GM21515 (cell line): Measurements from ENCODE around the gene TRIM16.
"Not testable (repeated sequence)": the region's sequence is repeated elsewhere in the genome, so short reads cannot be mapped to it uniquely, and the experiment has no call there.

Experiments used
- ATAC-seq: cut with Tn5 transposase; IDR thresholded peaks from one replicate; pipeline ENCODE4 v1.9.1; 2021; ENCODE audit not compliant: unreplicated experiment

TRIM16 gene

GRCh38 chr17:15659236-15659635 lies 24.9 kb downstream of the TRIM16 start:
- no peak for ATAC-seq

GRCh38 chr17:15658296-15658695 lies 25.8 kb downstream of the TRIM16 start:
- ATAC-seq = no peak

- no peak for ATAC-seq
Measured at GRCh38 chr17:15657868-15658267, 26.2 kb downstream of the TRIM16 start.

- no peak for ATAC-seq
Measured at GRCh38 chr17:15654886-15655561, 29.1 kb downstream of the TRIM16 start.

GRCh38 chr17:15654401-15654800 lies 29.7 kb downstream of the TRIM16 start:
- not testable (repeated sequence) for ATAC-seq

GRCh38 chr17:15652960-15653359 lies 31.2 kb downstream of the TRIM16 start:
- no peak for ATAC-seq

- no peak for ATAC-seq
Measured at GRCh38 chr17:15651583-15652110, 32.5 kb downstream of the TRIM16 start.

- no peak for ATAC-seq
Measured at GRCh38 chr17:15650741-15651582, 33.1 kb downstream of the TRIM16 start.

GRCh38 chr17:15649861-15650421 lies 34.2 kb downstream of the TRIM16 start:
- no peak for ATAC-seq

GRCh38 chr17:15648386-15648785 lies 35.7 kb downstream of the TRIM16 start:
- ATAC-seq = no peak

- not testable (repeated sequence) for ATAC-seq
Measured at GRCh38 chr17:15645942-15646312, 38.2 kb downstream of the TRIM16 start.

- ATAC-seq = not testable (repeated sequence)
Measured at GRCh38 chr17:15645099-15645941, 38.8 kb downstream of the TRIM16 start.

GRCh38 chr17:15642505-15643251 lies 41.4 kb downstream of the TRIM16 start:
- not testable (repeated sequence) for ATAC-seq

GRCh38 chr17:15642014-15642413 lies 42.1 kb downstream of the TRIM16 start:
- ATAC-seq = not testable (repeated sequence)

GRCh38 chr17:15630930-15631453 lies 53.1 kb downstream of the TRIM16 start:
- not testable (repeated sequence) for ATAC-seq

- ATAC-seq = not testable (repeated sequence)
Measured at GRCh38 chr17:15629991-15630390, 54.1 kb downstream of the TRIM16 start.

- not testable (repeated sequence) for ATAC-seq
Measured at GRCh38 chr17:15623661-15624209, 60.4 kb downstream of the TRIM16 start.

GRCh38 chr17:15623255-15623654 lies 60.9 kb downstream of the TRIM16 start:
- not testable (repeated sequence) for ATAC-seq

- not testable (repeated sequence) for ATAC-seq
Measured at GRCh38 chr17:15622124-15622523, 62.0 kb downstream of the TRIM16 start.
